K562 (cell line): ENCODE measurements around the gene ZDHHC5. TPM values are rescaled to one million over a fixed set of nuclear protein-coding genes. Genes with fewer than 3 reads are reported as not detected.

Experiments
- ATF7 ChIP-seq: fragments of 450-650 bp; IDR thresholded peaks from 2 replicates; pipeline ENCODE4 v1.7.1; 2014; ENCODE audit warnings: mild to moderate bottlenecking, moderate library complexity
- BRD9 ChIP-seq: fragments of 450-650 bp; IDR thresholded peaks from 2 replicates; pipeline ENCODE4 v1.6.1; 2018; ENCODE audit warnings: low read depth; ENCODE audit not compliant: partially characterized antibody
- DACH1 ChIP-seq: fragments of 450-650 bp; IDR thresholded peaks from 2 replicates; pipeline ENCODE4 v1.6.1; 2018; ENCODE audit not compliant: partially characterized antibody
- E2F4 ChIP-seq: sonication (generic); formaldehyde crosslinking; IDR thresholded peaks from 2 replicates; pipeline ENCODE4 v1.8.0; 2022; ENCODE audit warnings: mild to moderate bottlenecking, low read depth, missing genetic modification reagents
- NFE2 ChIP-seq: IDR thresholded peaks from 2 replicates; pipeline ENCODE4 v1.6.1; 2014; ENCODE audit warnings: antibody characterized with exemption, low read depth
- NONO ChIP-seq, 2 experiments: fragments of 200-400 bp in 1 of 2; fragments of 450-650 bp in 1 of 2; formaldehyde crosslinking in 1 of 2; IDR thresholded peaks; 2 replicates each; pipeline ENCODE4 v1.6.1; 2017; ENCODE audit warnings: low read depth in 2 of 2, mild to moderate bottlenecking in 2 of 2, moderate library complexity in 2 of 2, low read length in 1 of 2
- PRDM10 ChIP-seq: fragments of 450-650 bp; IDR thresholded peaks from 2 replicates; pipeline ENCODE4 v1.6.1; 2018; ENCODE audit not compliant: partially characterized antibody
- RCOR1 ChIP-seq, 2 experiments: IDR thresholded peaks; 2 replicates each; pipeline ENCODE4 v1.6.1; 2012; ENCODE audit warnings: low read depth in 2 of 2, low read length in 2 of 2, borderline replicate concordance in 1 of 2, improper control_type of control experiment in 1 of 2
- SRSF1 ChIP-seq: fragments of 200-400 bp; formaldehyde crosslinking; IDR thresholded peaks from 2 replicates; pipeline ENCODE4 v1.6.1; 2017; ENCODE audit warnings: mild to moderate bottlenecking, low read depth, low read length, moderate library complexity
- TGIF2 ChIP-seq: sonication (generic); formaldehyde crosslinking; IDR thresholded peaks from 2 replicates; pipeline ENCODE4 v1.8.1; 2022; ENCODE audit warnings: mild to moderate bottlenecking, missing genetic modification reagents, moderate library complexity
- ZC3H4 ChIP-seq: sonication (generic); formaldehyde crosslinking; IDR thresholded peaks from 2 replicates; pipeline ENCODE4 v1.9.0; 2021; ENCODE audit warnings: missing genetic modification reagents, borderline replicate concordance
- ZNF75A ChIP-seq: fragments of 450-650 bp; formaldehyde crosslinking; IDR thresholded peaks from 2 replicates; pipeline ENCODE4 v1.4.0; 2020; ENCODE audit warnings: mild to moderate bottlenecking
- polyA plus RNA-seq, 8 experiments: library from polyadenylated mRNA; depleted of rRNA in 4 of 8; stranded (reverse) in 5 of 8; unstranded in 3 of 8; fragments of >200 nt; fragmentation: Nextera tagmentation in 2 of 8; fragmentation: Illumina TruSeq in 1 of 8; extraction: Ambion mirVana in 2 of 8; extraction: Trizol in 1 of 8; gene quantifications; 2 replicates each; pipeline versions ENCODE4 v1.2.1 to v1.2.3, GENCODE V29; 2011 to 2014; ENCODE audit warnings: inconsistent platforms in 1 of 8, missing spikeins in 1 of 8
- total RNA-seq, 7 experiments: library from RNA; depleted of rRNA in 6 of 7; stranded (reverse); fragments of >200 nt in 6 of 7; fragmentation: Illumina TruSeq in 2 of 7; extraction: Trizol in 2 of 7; gene quantifications; 2 replicates each; pipeline versions ENCODE4 v1.2.1 to v1.2.3, GENCODE V29; 2011 to 2021; ENCODE audit warnings: low replicate concordance in 1 of 7
- TF ChIP-seq, protein P1 (sequence below): IDR thresholded peaks from 2 replicates; pipeline ENCODE4 v1.6.1; 2016; ENCODE audit warnings: missing genetic modification characterization, missing compliant biosample characterization

The ZDHHC5 gene
- total and polyA plus RNA-seq, 9 of the 15 experiments (the other 6 are each of a cell fraction or from before 2014, with no cell fraction given) = 3.8 to 64.2 (median 35.9) TPM

GRCh38 chr11:57648801-57649735, 18.8 kb upstream of the ZDHHC5 start (continued):
- TF ChIP-seq PRDM10 (peak; percentile 98), BRD9 (no peak), TGIF2 (CRISPR knock-in tag) (no peak), NONO (IDR thresholded peaks at IDR 0.05; ENCODE audit: low read depth in 2 of 2, low read length in 1 of 2) (peak in 1 of 2 experiments; percentile 93; a peak in 2 of 4 replicates), DACH1 (peak; percentile 11), ZC3H4 (CRISPR knock-in tag) (no peak), ATF7 (peak; percentile 87), SRSF1 (no peak), RCOR1 (IDR thresholded peaks at IDR 0.05; ENCODE audit: borderline replicate concordance in 1 of 2, low read depth in 2 of 2, low read length in 2 of 2) (no peak), E2F4 (CRISPR knock-in tag) (0 out of 2 replicates have a peak, but pooled peaks have one; percentile 12), NFE2 (no peak), ZNF75A (no peak)
- TF ChIP-seq, protein P1, sequence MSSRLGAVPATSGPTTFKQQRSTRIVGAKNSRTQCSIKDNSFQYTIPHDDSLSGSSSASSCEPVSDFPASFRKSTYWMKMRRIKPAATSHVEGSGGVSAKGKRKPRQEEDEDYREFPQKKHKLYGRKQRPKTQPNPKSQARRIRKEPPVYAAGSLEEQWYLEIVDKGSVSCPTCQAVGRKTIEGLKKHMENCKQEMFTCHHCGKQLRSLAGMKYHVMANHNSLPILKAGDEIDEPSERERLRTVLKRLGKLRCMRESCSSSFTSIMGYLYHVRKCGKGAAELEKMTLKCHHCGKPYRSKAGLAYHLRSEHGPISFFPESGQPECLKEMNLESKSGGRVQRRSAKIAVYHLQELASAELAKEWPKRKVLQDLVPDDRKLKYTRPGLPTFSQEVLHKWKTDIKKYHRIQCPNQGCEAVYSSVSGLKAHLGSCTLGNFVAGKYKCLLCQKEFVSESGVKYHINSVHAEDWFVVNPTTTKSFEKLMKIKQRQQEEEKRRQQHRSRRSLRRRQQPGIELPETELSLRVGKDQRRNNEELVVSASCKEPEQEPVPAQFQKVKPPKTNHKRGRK (tag) = peak; percentile 68; the same call in 1 of the 2 replicates
